ENCODE data around the gene LRGUK.

Gene LRGUK

DNA sequence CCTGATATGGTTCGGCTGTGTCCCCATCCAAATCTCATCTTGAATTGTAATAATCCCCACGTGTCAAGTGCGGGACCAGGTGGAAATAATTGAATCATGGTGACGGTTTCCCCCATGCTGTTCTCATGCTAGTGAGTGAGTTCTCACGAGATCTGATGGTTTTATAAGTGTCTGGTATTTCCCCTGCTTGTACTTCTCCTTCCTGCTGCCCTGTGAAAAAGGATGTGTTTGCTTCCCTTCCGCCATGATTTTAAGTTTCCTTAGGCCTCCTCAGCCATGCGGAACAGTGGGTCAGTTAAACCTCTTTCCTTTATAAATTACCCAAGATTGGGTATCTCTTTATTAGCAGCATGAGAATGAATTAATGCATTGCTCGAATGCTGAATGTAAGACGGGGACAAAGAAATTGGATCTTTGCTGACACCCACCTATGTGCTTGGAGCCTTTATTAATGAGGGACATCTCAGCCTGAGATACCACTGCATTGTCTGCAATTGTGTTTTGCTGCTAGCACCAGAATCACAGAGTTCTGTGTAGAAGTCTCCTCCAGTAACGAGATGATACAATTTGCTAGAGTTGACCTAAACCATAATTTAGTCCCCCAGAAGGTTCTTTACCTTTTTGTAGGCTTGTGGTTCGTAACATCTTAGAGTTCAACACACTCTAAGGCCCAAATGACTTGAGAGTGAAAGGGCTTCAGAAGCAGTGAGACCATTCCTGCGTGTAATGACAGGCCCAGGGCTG is 160.9 kb downstream of the LRGUK start:
- Histone ChIP-seq H3K4me1 (no peaks in the 10 kb centered on the region), H3K4me2 (ENCODE audit: low read length) (no peak overlapping the region), H3K27ac (no peak overlapping the region), H3K4me3 (ENCODE audit: low read depth, low read length) (no peak overlapping the region), H2AFZ (no peak overlapping the region), H3K9me3 (ENCODE audit: control insufficient read depth, low read length) (no peaks in the 10 kb centered on the region), H3K36me3 (ENCODE audit: control insufficient read depth, insufficient read depth, low read length) (no peaks in the 10 kb centered on the region), H3K79me2 (no peaks in the 10 kb centered on the region), H3K27me3 (ENCODE audit: control insufficient read depth, insufficient read depth, low read length) (no peaks in the 10 kb centered on the region), H3K9ac (no peak overlapping the region)
- TF ChIP-seq, protein P1, sequence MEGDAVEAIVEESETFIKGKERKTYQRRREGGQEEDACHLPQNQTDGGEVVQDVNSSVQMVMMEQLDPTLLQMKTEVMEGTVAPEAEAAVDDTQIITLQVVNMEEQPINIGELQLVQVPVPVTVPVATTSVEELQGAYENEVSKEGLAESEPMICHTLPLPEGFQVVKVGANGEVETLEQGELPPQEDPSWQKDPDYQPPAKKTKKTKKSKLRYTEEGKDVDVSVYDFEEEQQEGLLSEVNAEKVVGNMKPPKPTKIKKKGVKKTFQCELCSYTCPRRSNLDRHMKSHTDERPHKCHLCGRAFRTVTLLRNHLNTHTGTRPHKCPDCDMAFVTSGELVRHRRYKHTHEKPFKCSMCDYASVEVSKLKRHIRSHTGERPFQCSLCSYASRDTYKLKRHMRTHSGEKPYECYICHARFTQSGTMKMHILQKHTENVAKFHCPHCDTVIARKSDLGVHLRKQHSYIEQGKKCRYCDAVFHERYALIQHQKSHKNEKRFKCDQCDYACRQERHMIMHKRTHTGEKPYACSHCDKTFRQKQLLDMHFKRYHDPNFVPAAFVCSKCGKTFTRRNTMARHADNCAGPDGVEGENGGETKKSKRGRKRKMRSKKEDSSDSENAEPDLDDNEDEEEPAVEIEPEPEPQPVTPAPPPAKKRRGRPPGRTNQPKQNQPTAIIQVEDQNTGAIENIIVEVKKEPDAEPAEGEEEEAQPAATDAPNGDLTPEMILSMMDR (IDR thresholded peaks at IDR 0.05) = no peak

GRCh38 chr7:134289423-134289822 is 162.3 kb downstream of the LRGUK start:
- Histone ChIP-seq H3K9ac (no peak overlapping the region), H3K36me3 (ENCODE audit: control insufficient read depth, insufficient read depth, low read length) (no peaks in the 10 kb centered on the region), H3K4me1 (no peaks in the 10 kb centered on the region), H3K79me2 (no peaks in the 10 kb centered on the region), H3K4me3 (ENCODE audit: low read depth, low read length) (no peak overlapping the region), H3K27me3 (ENCODE audit: control insufficient read depth, insufficient read depth, low read length) (no peaks in the 10 kb centered on the region), H2AFZ (no peak overlapping the region), H3K27ac (no peak overlapping the region), H3K4me2 (ENCODE audit: low read length) (no peak overlapping the region), H3K9me3 (ENCODE audit: control insufficient read depth, low read length) (no peaks in the 10 kb centered on the region)
- TF ChIP-seq, protein P1 (IDR thresholded peaks at IDR 0.05) = no peak

GRCh38 chr7:134289841-134290240 is 162.7 kb downstream of the LRGUK start:
- no peak overlapping the region for H3K4me2 ChIP-seq (ENCODE audit: low read length)
- TF ChIP-seq, protein P1 (IDR thresholded peaks at IDR 0.05) = no peak

GRCh38 chr7:134290286-134290685 is 163.1 kb downstream of the LRGUK start:
- no peak overlapping the region for H3K9ac ChIP-seq
- no peak overlapping the region for H3K4me2 ChIP-seq (ENCODE audit: low read length)
- TF ChIP-seq, protein P1 (IDR thresholded peaks at IDR 0.05) = no peak
- no peaks in the 10 kb centered on the region for H3K4me1 ChIP-seq
- H3K27ac ChIP-seq = no peak overlapping the region
- no peaks in the 10 kb centered on the region for H3K27me3 ChIP-seq (ENCODE audit: control insufficient read depth, insufficient read depth, low read length)
- no peaks in the 10 kb centered on the region for H3K36me3 ChIP-seq (ENCODE audit: control insufficient read depth, insufficient read depth, low read length)
- H2AFZ ChIP-seq = no peak overlapping the region
- no peak overlapping the region for H3K4me3 ChIP-seq (ENCODE audit: low read depth, low read length)
- H3K9me3 ChIP-seq (ENCODE audit: control insufficient read depth, low read length) = no peaks in the 10 kb centered on the region
- H3K79me2 ChIP-seq = no peaks in the 10 kb centered on the region

More at GRCh38 chr7:134289841-134290240, 162.7 kb downstream of the LRGUK start:
- H3K9me3 ChIP-seq (ENCODE audit: control insufficient read depth, low read length) = no peaks in the 10 kb centered on the region
- no peaks in the 10 kb centered on the region for H3K27me3 ChIP-seq (ENCODE audit: control insufficient read depth, insufficient read depth, low read length)
- H3K9ac ChIP-seq = no peak overlapping the region
- no peak overlapping the region for H2AFZ ChIP-seq
- no peaks in the 10 kb centered on the region for H3K36me3 ChIP-seq (ENCODE audit: control insufficient read depth, insufficient read depth, low read length)
- no peak overlapping the region for H3K27ac ChIP-seq
- no peaks in the 10 kb centered on the region for H3K79me2 ChIP-seq
- no peaks in the 10 kb centered on the region for H3K4me1 ChIP-seq
- H3K4me3 ChIP-seq (ENCODE audit: low read depth, low read length) = no peak overlapping the region
